Body of pancreas (tissue), 4 donors: ENCODE results near the gene KIAA0319L.
"Not testable (repeated sequence)": the region's sequence is repeated elsewhere in the genome, so short reads cannot be mapped to it uniquely, and the experiment has no call there.

ENCODE experiments used
- CTCF ChIP-seq, 7 experiments: fragments of 450-650 bp in 4 of 7; fragments of 200-600 bp in 3 of 7; sonication (generic) in 3 of 7; IDR thresholded peaks; one replicate each; pipeline ENCODE4 v1.5.1; 2016 to 2019; ENCODE audit warnings: antibody characterized with exemption in 7 of 7
- POLR2A ChIP-seq, 3 donors: fragments of 450-650 bp; IDR thresholded peaks; one replicate each; pipeline ENCODE4 v1.6.1; 2016; ENCODE audit warnings: antibody characterized with exemption in 3 of 3, mild to moderate bottlenecking in 2 of 3

- TF ChIP-seq CTCF, POLR2A (IDR thresholded peaks at IDR 0.05): not testable (repeated sequence)
These were observed 93.5 kb downstream of the KIAA0319L start for GRCh38 chr1:35463749-35464148.
